KMS-11 (cell line): ENCODE results near the gene TAF10.

Source experiments
- H2AFZ ChIP-seq: fragments of 200-600 bp; sonication (generic); 2 replicates; pipeline ENCODE4 v1.6.1; 2016; ENCODE audit warnings: antibody characterized with exemption, mixed run types, low read depth
- H3K27ac ChIP-seq: fragments of 200-600 bp; sonication (generic); 2 replicates; pipeline ENCODE4 v1.6.1; 2016; ENCODE audit warnings: mild to moderate bottlenecking, mixed run types
- H3K27me3 ChIP-seq: fragments of 200-600 bp; sonication (generic); 2 replicates; pipeline ENCODE4 v1.6.1; 2017; ENCODE audit warnings: mild to moderate bottlenecking, low read depth, mixed run types, moderate library complexity; ENCODE audit not compliant: insufficient read depth
- H3K36me3 ChIP-seq: fragments of 200-600 bp; sonication (generic); 2 replicates; pipeline ENCODE4 v1.6.1; 2017; ENCODE audit warnings: mild to moderate bottlenecking, mixed run types; ENCODE audit not compliant: insufficient read depth
- H3K4me1 ChIP-seq: fragments of 200-600 bp; sonication (generic); 2 replicates; pipeline ENCODE4 v1.6.1; 2016; ENCODE audit warnings: mild to moderate bottlenecking, low read depth, mixed run types; ENCODE audit not compliant: poor library complexity, severe bottlenecking
- H3K4me2 ChIP-seq: fragments of 200-600 bp; sonication (generic); 2 replicates; pipeline ENCODE4 v1.7.0; 2016; ENCODE audit warnings: mild to moderate bottlenecking, mixed run types
- H3K4me3 ChIP-seq: fragments of 200-600 bp; sonication (generic); IDR thresholded peaks from 2 replicates; pipeline ENCODE4 v1.6.1; 2017; ENCODE audit warnings: low read depth, low read length, mixed read lengths; ENCODE audit not compliant: insufficient read depth
- H3K79me2 ChIP-seq: fragments of 200-600 bp; sonication (generic); 2 replicates; pipeline ENCODE4 v1.6.1; 2016; ENCODE audit warnings: low read depth, mixed run types; ENCODE audit not compliant: insufficient read depth
- H3K9ac ChIP-seq: fragments of 200-600 bp; sonication (generic); 2 replicates; pipeline ENCODE4 v1.6.1; 2016; ENCODE audit warnings: mild to moderate bottlenecking, mixed run types
- H4K20me1 ChIP-seq: fragments of 200-600 bp; sonication (generic); 2 replicates; pipeline ENCODE4 v1.6.1; 2016; ENCODE audit warnings: mild to moderate bottlenecking, mixed run types; ENCODE audit not compliant: insufficient read depth
- TF ChIP-seq, protein P1 (sequence below): fragments of 200-600 bp; sonication (generic); conservative IDR thresholded peaks from 2 replicates; pipeline ENCODE4 v1.6.1; 2017; ENCODE audit warnings: low read depth, mild to moderate bottlenecking, antibody characterized with exemption, low read length, moderate library complexity, mixed read lengths

The TAF10 gene

DNA sequence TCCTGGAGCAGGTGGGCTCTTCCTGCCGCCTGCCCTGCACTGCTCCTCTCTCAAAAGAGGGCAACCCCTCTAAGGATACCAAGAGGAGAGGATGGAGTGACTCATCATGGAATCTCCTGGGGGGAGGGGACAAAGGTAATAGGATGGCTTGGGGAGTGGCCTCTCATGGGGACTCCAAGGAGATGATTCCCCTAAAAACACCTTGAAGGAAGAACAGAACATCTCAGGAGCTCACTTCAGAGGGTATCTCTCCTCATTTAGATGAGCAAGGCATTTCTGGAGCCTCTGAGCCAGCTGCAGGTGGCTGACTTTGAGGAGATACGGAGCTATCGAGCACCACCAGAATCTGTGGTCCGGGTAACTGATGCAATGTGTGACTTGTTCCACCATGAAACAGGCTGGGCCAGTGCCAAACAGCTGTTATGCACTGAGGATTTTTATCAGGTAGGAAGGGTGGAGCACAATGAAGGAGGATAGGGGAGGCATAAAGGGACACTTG lies 48.8 kb downstream of the TAF10 start:
- no peaks in the 10 kb centered on the region for H3K4me1 ChIP-seq
- H3K27ac ChIP-seq: no peak overlapping the region
- H3K4me2 ChIP-seq: no peak overlapping the region

DNA sequence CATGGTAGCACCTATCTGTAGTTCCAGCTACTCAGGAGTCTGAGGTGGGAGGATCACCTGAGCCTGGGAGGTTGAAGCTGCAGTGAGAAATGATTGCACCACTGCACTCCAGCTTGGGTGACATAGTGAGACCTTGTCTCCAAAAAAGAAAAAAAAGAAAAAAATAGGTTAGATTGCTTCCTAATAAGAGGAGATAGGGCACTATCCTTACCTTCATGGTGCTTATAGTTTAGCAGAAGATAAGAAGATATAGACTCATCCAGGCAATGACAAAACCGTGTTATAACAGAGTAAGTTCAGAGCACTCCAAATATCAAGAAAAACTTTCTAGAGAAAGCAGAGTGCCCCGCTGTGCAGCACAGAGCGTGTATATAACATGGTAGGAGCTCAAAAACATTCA lies 50.7 kb downstream of the TAF10 start:
- Histone ChIP-seq H2AFZ (no peak overlapping the region), H3K27ac (no peak overlapping the region), H3K9ac (no peak overlapping the region), H3K79me2 (no peaks in the 10 kb centered on the region), H3K4me3 (no peak overlapping the region), H3K4me2 (no peak overlapping the region), H3K27me3 (no peaks in the 10 kb centered on the region), H3K36me3 (no peaks in the 10 kb centered on the region), H3K4me1 (no peaks in the 10 kb centered on the region), H4K20me1 (no peaks in the 10 kb centered on the region)
- TF ChIP-seq, protein P1, sequence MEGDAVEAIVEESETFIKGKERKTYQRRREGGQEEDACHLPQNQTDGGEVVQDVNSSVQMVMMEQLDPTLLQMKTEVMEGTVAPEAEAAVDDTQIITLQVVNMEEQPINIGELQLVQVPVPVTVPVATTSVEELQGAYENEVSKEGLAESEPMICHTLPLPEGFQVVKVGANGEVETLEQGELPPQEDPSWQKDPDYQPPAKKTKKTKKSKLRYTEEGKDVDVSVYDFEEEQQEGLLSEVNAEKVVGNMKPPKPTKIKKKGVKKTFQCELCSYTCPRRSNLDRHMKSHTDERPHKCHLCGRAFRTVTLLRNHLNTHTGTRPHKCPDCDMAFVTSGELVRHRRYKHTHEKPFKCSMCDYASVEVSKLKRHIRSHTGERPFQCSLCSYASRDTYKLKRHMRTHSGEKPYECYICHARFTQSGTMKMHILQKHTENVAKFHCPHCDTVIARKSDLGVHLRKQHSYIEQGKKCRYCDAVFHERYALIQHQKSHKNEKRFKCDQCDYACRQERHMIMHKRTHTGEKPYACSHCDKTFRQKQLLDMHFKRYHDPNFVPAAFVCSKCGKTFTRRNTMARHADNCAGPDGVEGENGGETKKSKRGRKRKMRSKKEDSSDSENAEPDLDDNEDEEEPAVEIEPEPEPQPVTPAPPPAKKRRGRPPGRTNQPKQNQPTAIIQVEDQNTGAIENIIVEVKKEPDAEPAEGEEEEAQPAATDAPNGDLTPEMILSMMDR: no peak

More for the DNA sequence above, 48.8 kb downstream of the TAF10 start:
- H3K36me3 ChIP-seq: no peaks in the 10 kb centered on the region
- no peaks in the 10 kb centered on the region for H4K20me1 ChIP-seq
- no peak overlapping the region for H2AFZ ChIP-seq
- no peak overlapping the region for H3K9ac ChIP-seq
- no peaks in the 10 kb centered on the region for H3K27me3 ChIP-seq
- no peaks in the 10 kb centered on the region for H3K79me2 ChIP-seq
- TF ChIP-seq, protein P1: no peak
- H3K4me3 ChIP-seq: no peak overlapping the region
